ENCODE data around the gene CTTN. TPM values are rescaled to one million over a fixed set of nuclear protein-coding genes. Genes with fewer than 3 reads are reported as not detected.

CTTN gene
- 219 and 243 TPM in 2 replicates for total RNA-seq

DNA sequence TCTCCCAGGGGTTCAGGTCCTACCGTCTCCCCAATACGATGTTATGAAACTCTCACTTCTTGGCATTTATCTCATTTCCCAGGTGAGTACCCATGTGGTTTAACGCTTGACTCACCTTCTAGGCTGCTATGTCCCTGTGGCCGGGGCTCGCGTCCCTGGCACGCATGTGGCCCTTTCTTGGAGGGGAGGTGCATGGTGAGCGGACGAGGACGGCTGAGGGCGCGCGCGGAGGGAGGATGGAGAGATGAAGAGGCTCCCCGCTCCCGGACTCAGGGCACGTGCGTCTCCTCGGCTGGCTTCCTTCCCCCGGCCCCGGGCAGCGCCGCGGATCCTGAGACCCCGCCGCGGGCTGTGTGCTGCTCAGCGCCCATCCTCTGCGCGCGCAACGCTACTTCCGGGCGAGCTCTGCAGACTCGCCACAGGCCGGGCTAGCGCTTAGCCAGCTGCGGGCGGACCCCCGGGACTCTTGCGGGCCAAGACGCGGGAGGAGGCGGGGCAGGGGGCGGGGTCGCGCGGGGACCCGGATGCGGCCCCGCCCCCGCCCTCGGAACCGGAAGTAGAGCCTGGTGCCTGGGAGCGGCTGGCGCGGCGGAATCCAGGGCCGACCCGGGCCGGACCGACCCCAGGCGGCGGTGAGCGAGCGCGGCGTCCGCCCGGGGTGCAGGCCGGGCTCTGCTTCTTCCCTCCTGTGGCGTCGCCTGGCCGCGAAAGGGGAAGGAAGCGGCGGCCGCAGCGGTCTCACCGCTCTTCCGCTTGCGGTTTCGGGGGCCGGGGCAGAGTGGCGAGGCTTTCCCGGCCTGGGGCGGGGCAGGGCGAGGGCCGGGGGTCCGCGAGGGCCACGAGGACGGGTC is at the start of gene CTTN:
CTTN (plus strand) TSS at position 547 of the 851 bp plus-strand sequence. CDS start 8,769 bp downstream, outside the sequence.
- peak; percentile 26 to 86 for DNase-seq (ENCODE audit: low read depth in 2 of 2)

DNA sequence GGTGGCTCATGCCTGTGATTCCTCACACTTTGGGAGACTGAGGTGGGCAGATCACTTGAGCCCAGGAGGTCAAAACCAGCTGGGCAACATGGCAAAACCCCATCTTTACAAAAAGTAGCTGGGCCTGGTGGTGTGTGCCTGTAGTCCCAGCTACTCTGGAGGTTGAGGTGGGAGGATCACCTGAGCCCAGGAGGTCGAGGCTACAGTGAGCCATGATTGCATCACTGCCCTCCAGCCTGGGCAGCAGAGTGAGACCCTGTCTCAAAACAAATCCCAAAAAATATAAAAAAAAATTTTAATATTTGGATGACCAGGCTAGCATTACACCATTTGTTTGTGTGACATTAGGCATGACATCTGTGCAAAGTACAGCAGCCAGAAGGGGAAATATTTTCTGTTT is 49.7 kb upstream of the CTTN start:
- no peak for DNase-seq (ENCODE audit: low read depth in 2 of 2)

DNA sequence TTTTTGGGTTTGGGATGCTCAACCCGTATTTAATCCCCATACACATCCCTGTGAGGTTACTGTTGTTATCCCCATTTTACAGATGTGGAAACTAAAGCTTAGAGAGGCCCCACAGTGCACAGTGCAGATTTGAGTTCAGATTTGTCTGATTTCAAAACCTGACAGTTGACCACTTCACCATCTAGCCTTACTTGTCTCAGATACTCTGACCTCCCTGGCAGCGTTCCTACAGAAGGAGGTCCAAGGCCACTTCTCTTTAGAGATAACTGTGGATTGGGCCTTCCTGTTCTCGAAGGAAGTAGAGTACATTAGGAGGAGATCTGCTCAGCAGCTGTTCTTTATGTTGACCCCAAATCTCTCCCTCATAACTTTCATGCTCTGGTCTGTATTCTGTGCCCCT is 46.7 kb upstream of the CTTN start:
- no peak for DNase-seq (ENCODE audit: low read depth in 2 of 2)

- no peak for DNase-seq (ENCODE audit: low read depth in 2 of 2)
These were observed 46.2 kb upstream of the CTTN start for GRCh38 chr11:70352100-70352499.

- DNase-seq (ENCODE audit: low read depth in 2 of 2) = no peak
These were observed 45.7 kb upstream of the CTTN start for GRCh38 chr11:70352601-70353000.

DNA sequence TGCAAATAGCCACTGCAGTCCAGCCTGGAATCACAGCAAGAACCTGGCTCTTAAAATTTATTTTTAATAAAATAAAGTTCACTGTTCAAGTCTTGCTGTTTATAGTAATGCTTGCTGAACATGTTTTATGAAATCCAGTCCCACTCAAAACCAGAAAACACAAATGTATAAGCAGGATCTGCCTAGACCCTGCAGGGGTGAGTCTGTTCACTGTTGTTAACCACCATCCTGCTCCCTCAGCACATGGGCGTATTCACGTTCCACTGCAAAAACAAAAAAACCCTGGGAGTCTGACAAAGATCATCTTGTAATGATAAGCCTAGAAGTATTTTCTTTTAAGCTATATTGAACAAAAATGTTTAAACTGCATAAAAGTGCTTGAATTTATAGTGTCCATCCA is 45.0 kb upstream of the CTTN start:
- no peak for DNase-seq (ENCODE audit: low read depth in 2 of 2)

DNA sequence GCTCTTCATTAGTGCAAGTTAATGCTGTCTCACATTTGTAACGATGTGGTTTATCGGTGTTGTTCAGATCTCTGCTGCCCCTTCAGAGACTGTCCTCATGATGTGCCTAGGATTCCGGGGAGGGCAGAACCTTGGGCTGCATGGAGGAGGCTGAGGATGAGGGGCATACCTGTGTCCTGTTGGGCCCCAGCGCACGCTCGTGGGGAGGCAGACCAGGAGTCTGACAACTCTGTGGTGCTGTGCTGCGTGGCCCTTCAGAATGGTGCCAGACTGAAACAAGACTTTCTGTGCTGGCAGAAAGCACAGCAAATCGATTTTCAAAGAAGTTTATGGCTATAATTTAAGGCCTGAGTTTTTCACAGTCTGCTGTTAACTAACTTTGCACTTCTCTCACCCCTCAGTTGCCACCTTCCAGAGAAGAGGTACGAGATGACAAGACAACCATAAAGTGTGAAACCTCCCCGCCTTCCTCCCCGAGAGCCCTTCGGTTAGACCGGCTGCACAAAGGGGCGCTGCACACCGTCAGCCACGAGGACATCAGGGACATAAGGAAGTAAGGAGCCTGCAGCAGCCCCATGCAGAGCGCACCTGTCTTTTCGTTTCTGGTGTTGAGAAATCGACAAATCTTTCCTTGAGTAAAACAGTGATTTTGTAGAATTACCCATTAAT is 44.3 kb upstream of the CTTN start:
- no peak for DNase-seq (ENCODE audit: low read depth in 2 of 2)

DNA sequence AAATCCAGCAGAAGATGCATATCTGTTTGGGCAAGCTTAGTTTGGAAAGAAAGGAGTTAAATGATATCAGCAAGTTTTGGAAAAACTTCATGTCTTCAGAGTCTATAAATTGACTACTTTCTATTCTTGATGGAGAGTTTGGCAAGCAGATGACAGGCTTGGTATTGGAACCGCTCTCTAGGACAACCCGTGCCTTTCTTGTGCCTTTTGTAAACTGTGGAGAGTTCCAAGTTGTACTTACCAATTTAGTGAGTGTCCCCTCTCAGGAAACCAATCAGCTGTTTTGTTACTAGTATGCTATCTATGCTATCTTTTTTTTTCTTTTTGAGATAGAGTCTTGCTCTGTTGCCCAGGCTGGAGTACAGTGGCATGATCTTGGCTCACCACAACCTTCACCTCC is 43.7 kb upstream of the CTTN start:
- DNase-seq (ENCODE audit: low read depth in 2 of 2) = no peak

DNA sequence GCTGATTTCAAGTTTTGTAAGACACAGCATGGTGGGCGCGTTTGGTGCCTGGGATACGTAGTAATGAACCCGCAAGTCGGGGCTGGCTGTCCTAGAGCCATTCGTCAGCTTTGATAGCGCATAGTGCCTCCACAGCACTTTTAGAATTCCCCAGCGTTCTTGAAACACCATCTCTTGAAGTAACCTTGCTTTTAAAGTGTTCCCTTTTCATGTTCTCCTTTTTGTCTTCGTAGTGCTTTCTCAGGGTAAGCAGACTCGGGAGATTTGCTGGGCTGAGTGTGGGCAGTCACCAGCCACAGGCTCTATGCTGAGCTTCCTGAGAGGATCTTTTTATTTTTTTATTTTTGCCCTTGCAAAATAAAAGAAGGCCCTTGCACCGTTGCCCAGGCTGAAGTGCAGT is 39.6 kb upstream of the CTTN start:
- no peak for DNase-seq (ENCODE audit: low read depth in 2 of 2)

- DNase-seq (ENCODE audit: low read depth in 2 of 2) = no peak
These were observed 38.7 kb upstream of the CTTN start for GRCh38 chr11:70359451-70360205.

GRCh38 chr11:70360211-70360610 is 38.1 kb upstream of the CTTN start:
- DNase-seq (ENCODE audit: low read depth in 2 of 2) = no peak

- DNase-seq (ENCODE audit: low read depth in 2 of 2) = no peak
These were observed 34.2 kb upstream of the CTTN start for GRCh38 chr11:70364178-70364577.

GRCh38 chr11:70364745-70365543 is 33.4 kb upstream of the CTTN start:
- DNase-seq (ENCODE audit: low read depth in 2 of 2) = no peak

GRCh38 chr11:70365544-70365927 is 32.8 kb upstream of the CTTN start:
- no peak for DNase-seq (ENCODE audit: low read depth in 2 of 2)

- DNase-seq (ENCODE audit: low read depth in 2 of 2) = peak in 1 of 2 donors; percentile 52
These were observed 31.3 kb upstream of the CTTN start for GRCh38 chr11:70367071-70367470.

DNA sequence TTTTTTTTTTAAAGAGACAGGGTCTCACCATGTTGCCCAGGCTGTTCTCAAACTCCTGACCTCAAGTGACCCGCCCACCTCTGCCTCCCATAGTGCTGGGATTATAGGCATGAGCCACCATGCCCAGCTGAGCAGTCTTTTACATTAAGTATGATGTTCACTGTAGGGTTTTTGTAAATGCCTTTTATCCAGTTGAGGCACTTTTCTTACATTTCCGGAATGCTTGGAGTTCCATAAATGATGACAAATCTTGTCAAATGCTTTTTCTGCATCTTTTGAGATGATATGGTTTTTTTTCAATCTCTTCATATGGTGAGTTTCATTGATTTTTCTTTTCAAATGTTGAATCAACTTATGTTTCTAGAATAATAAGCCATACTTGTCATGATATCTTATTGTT is 29.4 kb upstream of the CTTN start:
- no peak for DNase-seq (ENCODE audit: low read depth in 2 of 2)

GRCh38 chr11:70371241-70371640 is 27.1 kb upstream of the CTTN start:
- DNase-seq (ENCODE audit: low read depth in 2 of 2) = peak in 1 of 2 donors; percentile 12

DNA sequence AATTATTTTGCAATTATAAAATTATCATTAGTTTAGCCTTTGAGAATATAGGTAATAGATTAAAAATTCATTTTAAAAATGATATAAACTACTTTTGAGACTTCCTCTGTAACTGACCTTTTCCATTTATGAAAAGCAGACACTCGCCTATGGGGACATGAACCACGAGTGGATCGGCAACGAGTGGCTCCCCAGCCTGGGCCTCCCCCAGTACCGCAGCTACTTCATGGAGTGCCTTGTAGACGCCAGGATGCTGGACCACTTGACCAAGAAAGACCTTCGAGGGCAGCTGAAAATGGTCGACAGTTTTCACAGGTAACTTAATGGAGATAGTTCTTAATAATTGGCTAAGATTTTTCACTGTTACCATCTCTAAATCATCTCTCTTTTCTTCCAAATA is 26.3 kb upstream of the CTTN start:
- DNase-seq (ENCODE audit: low read depth in 2 of 2) = no peak

- no peak for DNase-seq (ENCODE audit: low read depth in 2 of 2)
These were observed 21.7 kb upstream of the CTTN start for GRCh38 chr11:70376621-70377020.

DNA sequence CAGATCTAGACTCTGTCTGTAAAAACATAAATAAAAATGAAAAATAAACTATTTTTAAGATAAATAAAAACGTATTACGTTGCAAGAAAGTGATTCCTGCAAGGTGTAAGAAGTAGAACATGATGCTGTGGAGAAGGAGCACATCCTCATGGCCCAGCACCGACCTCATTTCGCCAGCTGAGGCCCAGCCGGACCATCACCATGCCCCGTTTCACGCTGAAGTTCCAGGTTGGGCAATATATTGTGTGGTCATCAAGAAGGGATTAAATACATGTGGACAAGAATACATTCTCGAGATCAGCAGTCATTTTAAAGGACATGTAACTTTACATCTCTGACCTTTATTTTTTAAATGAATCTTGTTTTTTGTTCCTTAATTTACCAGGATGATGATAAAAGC is 20.7 kb upstream of the CTTN start:
- no peak for DNase-seq (ENCODE audit: low read depth in 2 of 2)

DNA sequence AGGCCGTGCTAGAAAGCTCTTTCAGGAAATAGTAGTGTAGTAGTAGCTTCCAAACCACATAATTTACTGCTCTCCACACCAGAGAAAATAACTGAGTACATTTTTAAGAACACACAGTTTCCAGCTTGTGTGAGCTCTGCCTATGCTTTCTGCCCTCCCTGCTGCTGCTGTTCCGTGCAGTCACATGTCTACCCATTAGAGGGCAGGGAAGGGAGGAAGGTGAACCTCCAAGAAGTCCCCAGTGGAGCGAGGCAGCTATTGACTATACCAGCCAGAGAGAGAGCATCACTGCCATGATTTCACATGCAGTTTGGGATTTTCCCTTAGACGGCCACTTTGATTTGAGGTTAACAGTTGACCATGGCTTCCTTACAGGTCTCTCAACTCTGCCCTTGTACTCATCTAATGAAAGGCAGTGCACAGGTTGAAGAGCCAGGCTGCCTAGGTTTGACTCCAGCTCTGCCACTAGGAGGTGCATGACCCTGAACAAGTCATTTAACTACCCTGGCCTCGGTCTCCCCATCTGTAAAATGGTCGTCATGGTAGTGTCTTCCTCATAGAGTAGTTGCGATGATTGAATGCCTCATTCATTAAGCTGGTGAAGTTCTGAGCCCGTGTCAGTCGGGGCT is 19.7 kb upstream of the CTTN start:
- no peak for DNase-seq (ENCODE audit: low read depth in 2 of 2)
